Cardiac fibroblast (primary cell): ENCODE measurements around the gene BMP7.

Source experiments
- DNase-seq, 2 donors: peaks; one replicate each; pipeline versions ENCODE4 v3.0.0 to v3.0.0-alpha.2; 2010; ENCODE audit warnings: low read depth in 2 of 2
- H3K4me3 ChIP-seq, 2 donors: replicated peaks in 1 of 2; 1 replicate in 1 of 2; 2 replicates in 1 of 2; pipeline ENCODE4 v1.5.1; 2011; ENCODE audit warnings: low read depth in 2 of 2, low read length in 2 of 2, mild to moderate bottlenecking in 2 of 2, moderate library complexity in 1 of 2
- TF ChIP-seq, protein P1 (sequence below): IDR thresholded peaks from one replicate; pipeline ENCODE4 v1.5.1; 2011; ENCODE audit warnings: low read depth, mild to moderate bottlenecking, low read length, inconsistent platforms

BMP7 gene

DNA sequence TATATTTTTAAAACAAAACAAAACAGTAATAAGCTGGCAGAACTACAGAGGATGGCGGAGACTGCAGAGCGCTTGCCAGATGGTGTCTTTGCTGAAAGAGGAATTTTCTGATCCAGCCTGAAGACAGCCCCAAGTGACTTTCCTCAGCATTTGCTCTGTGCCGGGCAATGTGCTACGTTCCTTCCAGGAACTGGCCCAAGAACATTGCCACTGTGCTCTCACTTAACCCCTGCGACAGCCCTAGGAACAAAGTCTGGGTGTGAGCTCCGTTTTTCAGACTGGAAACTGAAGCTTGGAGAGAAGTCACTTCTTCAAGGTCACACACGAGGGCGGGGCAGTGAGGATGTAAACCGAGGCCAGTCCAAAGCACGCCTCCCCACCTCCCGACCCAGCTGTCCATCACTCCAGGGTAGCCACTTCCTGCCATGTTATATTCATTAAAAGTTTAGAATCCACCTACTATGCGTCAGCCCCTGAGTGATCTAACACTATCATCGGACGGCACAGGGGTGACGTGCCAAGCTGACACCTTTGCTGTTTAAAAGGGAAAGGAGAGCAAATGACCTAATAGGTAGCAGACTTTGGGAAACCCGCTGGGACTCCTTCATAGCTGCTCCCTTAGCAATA lies 22.3 kb upstream of the BMP7 start:
- no peak overlapping the region for H3K4me3 ChIP-seq
- DNase-seq, result no peak
- TF ChIP-seq, protein P1, sequence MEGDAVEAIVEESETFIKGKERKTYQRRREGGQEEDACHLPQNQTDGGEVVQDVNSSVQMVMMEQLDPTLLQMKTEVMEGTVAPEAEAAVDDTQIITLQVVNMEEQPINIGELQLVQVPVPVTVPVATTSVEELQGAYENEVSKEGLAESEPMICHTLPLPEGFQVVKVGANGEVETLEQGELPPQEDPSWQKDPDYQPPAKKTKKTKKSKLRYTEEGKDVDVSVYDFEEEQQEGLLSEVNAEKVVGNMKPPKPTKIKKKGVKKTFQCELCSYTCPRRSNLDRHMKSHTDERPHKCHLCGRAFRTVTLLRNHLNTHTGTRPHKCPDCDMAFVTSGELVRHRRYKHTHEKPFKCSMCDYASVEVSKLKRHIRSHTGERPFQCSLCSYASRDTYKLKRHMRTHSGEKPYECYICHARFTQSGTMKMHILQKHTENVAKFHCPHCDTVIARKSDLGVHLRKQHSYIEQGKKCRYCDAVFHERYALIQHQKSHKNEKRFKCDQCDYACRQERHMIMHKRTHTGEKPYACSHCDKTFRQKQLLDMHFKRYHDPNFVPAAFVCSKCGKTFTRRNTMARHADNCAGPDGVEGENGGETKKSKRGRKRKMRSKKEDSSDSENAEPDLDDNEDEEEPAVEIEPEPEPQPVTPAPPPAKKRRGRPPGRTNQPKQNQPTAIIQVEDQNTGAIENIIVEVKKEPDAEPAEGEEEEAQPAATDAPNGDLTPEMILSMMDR, result no peak

DNA sequence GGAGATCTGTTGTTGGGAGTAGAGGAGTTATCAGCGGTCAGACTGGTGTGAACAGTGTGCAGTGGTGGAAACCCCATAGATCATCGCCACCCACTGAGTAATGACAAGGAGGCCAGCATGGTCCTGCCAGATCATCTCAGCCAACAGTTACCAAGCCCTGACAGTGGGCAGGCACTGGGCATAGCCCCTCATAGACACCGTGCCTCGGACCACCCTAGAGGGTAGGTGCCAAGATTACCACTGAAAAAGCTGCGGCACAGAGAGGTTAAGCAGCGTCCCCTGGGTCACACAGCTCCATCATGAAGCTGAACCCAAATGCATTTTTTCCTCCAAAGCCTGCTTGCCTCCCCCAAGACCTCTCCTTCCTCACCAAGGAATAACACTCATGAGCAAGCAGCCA lies 21.5 kb upstream of the BMP7 start:
- H3K4me3 ChIP-seq, result no peak overlapping the region
- TF ChIP-seq, protein P1, result no peak
- DNase-seq, result no peak

DNA sequence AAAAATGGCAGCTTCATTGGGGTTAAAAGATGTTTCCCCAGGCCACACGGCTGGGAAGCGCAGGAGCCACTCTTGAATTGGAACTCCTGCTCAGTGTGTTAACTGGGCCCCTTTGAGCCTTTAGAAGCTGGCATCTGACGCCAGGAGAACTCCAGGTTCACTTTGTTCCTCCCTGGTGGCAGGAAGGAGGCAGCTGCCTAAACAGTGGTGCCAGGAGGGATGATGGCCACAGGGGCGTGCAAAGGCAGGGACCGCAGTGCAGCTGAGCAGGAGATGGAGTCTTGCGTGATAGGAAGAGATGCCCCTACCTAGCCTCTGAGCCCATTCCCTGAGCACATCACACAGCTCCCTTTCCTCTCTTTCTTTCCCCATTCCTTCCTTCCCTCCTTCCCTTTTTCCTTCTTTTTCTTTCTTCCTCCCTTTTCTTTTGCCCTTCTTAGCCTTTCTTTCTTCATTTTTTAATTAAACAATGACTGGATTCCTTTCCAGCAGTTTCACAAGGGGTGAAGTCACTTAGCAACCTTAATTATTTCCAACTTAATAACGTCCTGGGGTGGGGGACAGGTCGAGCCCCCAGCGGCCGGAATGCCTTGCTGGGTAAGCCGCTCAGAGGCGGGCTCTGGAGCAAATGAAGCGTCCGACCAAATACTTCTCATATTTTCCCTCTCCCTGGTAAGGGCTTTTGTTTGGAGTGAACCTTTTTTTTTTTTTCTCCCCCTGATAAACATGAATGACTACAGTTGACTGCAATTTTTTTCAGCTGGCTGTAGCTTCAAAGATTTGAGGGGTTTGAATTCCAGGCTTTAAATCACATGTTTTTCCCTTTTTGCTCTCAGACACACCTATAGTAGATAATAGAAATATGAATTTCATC lies 20.8 kb upstream of the BMP7 start:
- no peak overlapping the region for H3K4me3 ChIP-seq
- TF ChIP-seq, protein P1, result no peak
- DNase-seq, result no peak

DNA sequence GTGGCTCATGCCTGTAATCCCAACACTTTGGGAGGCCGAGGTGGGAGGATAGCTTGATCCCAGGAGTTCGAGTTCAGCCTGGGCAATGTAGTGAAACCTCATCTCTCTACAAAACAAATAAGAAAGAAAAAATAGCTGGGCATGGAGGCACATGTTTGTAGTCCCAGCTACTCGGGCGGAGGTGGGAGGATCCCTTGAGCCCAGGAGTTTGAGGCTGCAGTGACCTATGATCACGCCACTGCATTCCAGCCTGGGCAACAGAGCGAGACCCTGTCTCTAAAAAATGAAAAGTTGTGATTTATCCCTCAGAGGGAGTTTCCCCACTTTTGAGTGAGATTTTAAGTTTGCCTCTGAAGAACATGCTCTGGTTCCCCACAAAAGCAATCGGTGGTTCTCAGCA lies 17.4 kb upstream of the BMP7 start:
- DNase-seq, result no peak
- H3K4me3 ChIP-seq, result no peak overlapping the region
- TF ChIP-seq, protein P1, result no peak

DNA sequence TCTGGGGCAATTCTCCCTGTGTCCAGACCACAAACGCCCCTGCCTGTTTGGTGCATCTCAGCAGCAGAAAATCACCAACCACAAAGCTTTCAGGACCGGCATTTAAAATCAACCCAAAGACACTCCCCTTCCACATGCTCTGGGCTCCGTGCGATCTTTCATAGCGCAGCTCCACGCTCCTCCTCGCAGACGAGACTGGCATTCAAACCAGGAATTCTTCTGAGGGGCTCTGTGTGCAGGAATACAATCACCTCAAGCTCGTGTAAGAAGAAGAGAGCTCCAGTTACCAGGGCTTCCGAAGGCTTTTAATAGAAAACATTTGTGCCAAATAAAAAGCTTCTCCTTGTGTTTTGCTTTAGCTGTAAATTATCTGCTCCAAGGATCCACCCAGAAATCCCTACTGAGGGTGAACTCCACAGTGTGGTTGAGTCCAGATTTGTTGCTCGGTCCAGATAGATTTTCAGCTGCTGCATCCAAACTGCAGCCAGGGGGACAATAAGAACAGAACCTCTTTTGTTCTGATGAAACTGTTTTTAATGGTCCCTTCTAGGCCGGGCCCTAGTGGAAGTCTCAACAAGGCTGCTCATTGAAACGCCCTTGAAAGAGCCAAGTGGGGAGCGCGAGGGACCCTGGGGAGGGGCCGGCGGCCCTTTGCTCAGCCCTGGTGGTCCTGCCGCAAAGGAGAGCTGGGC lies 16.4 kb upstream of the BMP7 start:
- TF ChIP-seq, protein P1, result no peak
- no peak overlapping the region for H3K4me3 ChIP-seq
- DNase-seq, result no peak

DNA sequence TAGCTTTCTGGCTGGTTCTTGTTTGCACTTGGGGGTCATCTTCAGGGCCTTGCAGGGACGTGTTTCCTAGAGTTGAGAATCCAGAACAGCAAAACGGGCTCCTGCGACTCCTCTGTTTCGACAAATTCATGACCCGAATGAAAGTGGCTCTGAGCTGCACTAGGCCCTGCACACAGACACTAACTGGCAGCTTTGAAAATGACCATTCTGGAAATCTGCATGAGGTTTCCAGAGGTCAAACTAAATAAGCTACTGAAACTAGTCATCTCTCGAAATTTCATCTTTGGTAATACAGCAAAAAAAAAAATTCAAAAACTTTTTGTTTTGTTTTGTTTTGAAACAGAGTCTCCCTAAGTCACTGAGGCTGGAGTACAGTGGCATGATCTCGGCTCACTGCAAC lies 15.5 kb upstream of the BMP7 start:
- no peak overlapping the region for H3K4me3 ChIP-seq
- TF ChIP-seq, protein P1, result no peak
- DNase-seq, result no peak
